GM23338 (cell line): ENCODE results near the gene PRDM5. TPM values are rescaled to one million over a fixed set of nuclear protein-coding genes. Genes with fewer than 3 reads are reported as not detected.

Experiments used
- ATAC-seq: fragments of 200-7000 bp; cut with Tn5 transposase; 3 replicates; pipeline ENCODE4 v1.9.1; 2020
- DNase-seq: peaks from one replicate; pipeline ENCODE4 v3.0.0-alpha.2; 2015; ENCODE audit warnings: low spot score
- H2AFZ ChIP-seq: fragments of 200-600 bp; sonication (generic); 2 replicates; pipeline ENCODE4 v1.8.0; 2016; ENCODE audit warnings: antibody characterized with exemption, mild to moderate bottlenecking, moderate library complexity
- H3F3A ChIP-seq: fragments of 200-600 bp; sonication (generic); replicated peaks from 2 replicates; pipeline ENCODE4 v1.8.0; 2017; ENCODE audit warnings: antibody characterized with exemption, mixed run types, low read depth
- H3K27ac ChIP-seq: fragments of 200-600 bp; sonication (generic); 2 replicates; pipeline ENCODE4 v1.6.1; 2016; ENCODE audit warnings: low read depth
- H3K27me3 ChIP-seq: fragments of 200-600 bp; sonication (generic); 2 replicates; pipeline ENCODE4 v1.8.0; 2016; ENCODE audit warnings: mild to moderate bottlenecking, mixed run types, moderate library complexity; ENCODE audit not compliant: insufficient read depth
- H3K36me3 ChIP-seq: fragments of 200-600 bp; sonication (generic); 2 replicates; pipeline ENCODE4 v1.8.0; 2016; ENCODE audit warnings: mild to moderate bottlenecking; ENCODE audit not compliant: insufficient read depth
- H3K4me1 ChIP-seq: fragments of 200-600 bp; sonication (generic); 2 replicates; pipeline ENCODE4 v1.8.0; 2016; ENCODE audit warnings: mild to moderate bottlenecking, moderate library complexity; ENCODE audit not compliant: insufficient read depth
- H3K4me2 ChIP-seq: fragments of 200-600 bp; sonication (generic); 2 replicates; pipeline ENCODE4 v1.7.1; 2017; ENCODE audit warnings: mixed run types
- H3K4me3 ChIP-seq: fragments of 200-600 bp; sonication (generic); 2 replicates; pipeline ENCODE4 v1.6.1; 2016; ENCODE audit warnings: mixed run types
- H3K79me2 ChIP-seq: fragments of 200-600 bp; sonication (generic); replicated peaks from 2 replicates; pipeline ENCODE4 v1.8.0; 2017; ENCODE audit warnings: mild to moderate bottlenecking; ENCODE audit not compliant: insufficient read depth
- H3K9me2 ChIP-seq: fragments of 200-600 bp; sonication (generic); 2 replicates; pipeline ENCODE4 v1.8.0; 2017; ENCODE audit not compliant: insufficient read depth
- H4K20me1 ChIP-seq: fragments of 200-600 bp; sonication (generic); replicated peaks from 2 replicates; pipeline ENCODE4 v1.8.0; 2017; ENCODE audit warnings: mild to moderate bottlenecking; ENCODE audit not compliant: insufficient read depth
- H3K27ac Mint-ChIP-seq: 2 replicates; pipeline ENCODE4 v1.8.0; 2020; ENCODE audit warnings: inconsistent platforms, mild to moderate bottlenecking, moderate library complexity, mixed read lengths
- H3K27me3 Mint-ChIP-seq: 3 replicates; pipeline ENCODE4 v1.8.0; 2022; ENCODE audit warnings: low read depth, mild to moderate bottlenecking, moderate library complexity, mixed read lengths, inconsistent platforms; ENCODE audit not compliant: insufficient read depth, poor library complexity
- H3K36me3 Mint-ChIP-seq: 3 replicates; pipeline ENCODE4 v1.8.0; 2021; ENCODE audit warnings: low read depth, mild to moderate bottlenecking, inconsistent platforms, moderate library complexity, mixed read lengths
- H3K4me1 Mint-ChIP-seq: 3 replicates; pipeline ENCODE4 v1.8.0; 2020; ENCODE audit warnings: mild to moderate bottlenecking, inconsistent platforms, mixed read lengths
- H3K4me3 Mint-ChIP-seq: 3 replicates; pipeline ENCODE4 v1.8.0; 2021; ENCODE audit warnings: moderate library complexity, mild to moderate bottlenecking, inconsistent platforms, mixed read lengths
- H3K9me3 Mint-ChIP-seq: 3 replicates; pipeline ENCODE4 v1.8.0; 2020; ENCODE audit warnings: moderate library complexity, mild to moderate bottlenecking, inconsistent platforms, mixed read lengths
- CREB1 ChIP-seq: fragments of 250-450 bp; sonication (Bioruptor Pico); IDR thresholded peaks from 2 replicates; pipeline ENCODE4 v1.5.0; 2020; ENCODE audit warnings: low read depth, mild to moderate bottlenecking, moderate library complexity
- CTCF ChIP-seq, 2 experiments: fragments of 200-600 bp in 1 of 2; sonication (generic) in 1 of 2; conservative IDR thresholded peaks; 2 replicates each; pipeline versions ENCODE4 v1.5.1 to v1.6.1; 2016 to 2017; ENCODE audit warnings: antibody characterized with exemption in 2 of 2, low read depth in 2 of 2, mild to moderate bottlenecking in 2 of 2, moderate library complexity in 1 of 2
- ETS1 ChIP-seq: IDR thresholded peaks from 2 replicates; pipeline ENCODE4 v1.6.1; 2016; ENCODE audit warnings: antibody characterized with exemption
- EZH2 ChIP-seq: fragments of 200-600 bp; sonication (generic); IDR thresholded peaks from one replicate; pipeline ENCODE4 v1.8.0; 2017; ENCODE audit warnings: antibody characterized with exemption, mild to moderate bottlenecking, low read depth; ENCODE audit not compliant: unreplicated experiment
- EZH2phosphoT487 ChIP-seq: fragments of 200-600 bp; sonication (generic); IDR thresholded peaks from one replicate; pipeline ENCODE4 v1.8.1; 2018; ENCODE audit warnings: antibody characterized with exemption; ENCODE audit not compliant: unreplicated experiment
- JUNB ChIP-seq: IDR thresholded peaks from one replicate; pipeline ENCODE4 v1.6.1; 2016; ENCODE audit warnings: antibody characterized with exemption; ENCODE audit not compliant: unreplicated experiment
- NANOG ChIP-seq: IDR thresholded peaks from 2 replicates; pipeline ENCODE4 v1.6.1; 2016; ENCODE audit warnings: antibody characterized with exemption, borderline replicate concordance
- POLR2AphosphoS5 ChIP-seq: IDR thresholded peaks from 2 replicates; pipeline ENCODE4 v1.6.1; 2016; ENCODE audit warnings: antibody characterized with exemption, low read depth
- STAT1 ChIP-seq: IDR thresholded peaks from one replicate; pipeline ENCODE4 v1.6.1; 2016; ENCODE audit warnings: antibody characterized with exemption; ENCODE audit not compliant: unreplicated experiment
- ZNF114 ChIP-seq: fragments of 250-450 bp; sonication (Bioruptor Pico); IDR thresholded peaks from 2 replicates; pipeline ENCODE4 v1.5.0; 2020; ENCODE audit warnings: mild to moderate bottlenecking, moderate library complexity
- ZNF331 ChIP-seq: fragments of 250-450 bp; sonication (Bioruptor Pico); IDR thresholded peaks from 2 replicates; pipeline ENCODE4 v1.5.0; 2020; ENCODE audit warnings: low read depth, mild to moderate bottlenecking, moderate library complexity
- ZNF462 ChIP-seq: fragments of 250-450 bp; sonication (Bioruptor Pico); IDR thresholded peaks from 2 replicates; pipeline ENCODE4 v1.5.0; 2020; ENCODE audit warnings: mild to moderate bottlenecking, moderate library complexity
- polyA plus RNA-seq: library from polyadenylated mRNA; unstranded; fragments of >200 nt; fragmentation: Nextera tagmentation; extraction: Ambion mirVana; gene quantifications from 2 replicates; pipeline ENCODE4 v1.2.1, GENCODE V29; 2016
- total RNA-seq: library from RNA; depleted of rRNA; stranded (reverse); fragments of >200 nt; shearing (Covaris generic); gene quantifications from 2 replicates; pipeline ENCODE4 v1.2.3, GENCODE V29; 2014

PRDM5 gene
- total and polyA plus RNA-seq, 2 experiments from 2014 or later = 11.2 to 40.4 TPM

- TF ChIP-seq ZNF462 (CRISPR knock-in tag) (no peak), ZNF114 (CRISPR knock-in tag) (no peak), CTCF (conservative IDR thresholded peaks at IDR 0.05; ENCODE audit: low read depth in 2 of 2) (no peak), POLR2AphosphoS5 (no peak), STAT1 (no peak), CREB1 (CRISPR knock-in tag) (no peak), ETS1 (no peak)
Observed at GRCh38 chr4:120867506-120867905, 55.0 kb downstream of the PRDM5 start (continued).

GRCh38 chr4:120865985-120866384, 56.5 kb downstream of the PRDM5 start:
- Mint-ChIP-seq H3K4me1 (peaks cover 37% of the 10 kb centered on the region), H3K4me3 (no peak overlapping the region), H3K27me3 (peaks cover 3% of the 10 kb centered on the region), H3K36me3 (no peaks in the 10 kb centered on the region), H3K9me3 (no peaks in the 10 kb centered on the region), H3K27ac (no peak overlapping the region)
- H3K36me3 ChIP-seq = no peaks in the 10 kb centered on the region
- no peak overlapping the region for H3K4me3 ChIP-seq
- no peak overlapping the region for H3K27ac ChIP-seq
- H3K4me2 ChIP-seq = peak overlapping the region; percentile 59
- H3K4me1 ChIP-seq = peaks cover 30% of the 10 kb centered on the region
- H3K27me3 ChIP-seq = no peaks in the 10 kb centered on the region
- 0 out of 2 replicates have a peak, but pooled peaks cover 3% of the 10 kb centered on the region for H3K9me2 ChIP-seq
- peaks cover 14% of the 10 kb centered on the region; the same call in 1 of the 2 replicates for H3K79me2 ChIP-seq
- peak; percentile 40 for ATAC-seq
- H3F3A ChIP-seq = no peaks in the 10 kb centered on the region
- DNase-seq = peak; percentile 56
- H4K20me1 ChIP-seq = no peaks in the 10 kb centered on the region
- no peak overlapping the region for H2AFZ ChIP-seq
- TF ChIP-seq CTCF (conservative IDR thresholded peaks at IDR 0.05; ENCODE audit: low read depth in 2 of 2) = no peak
- no peak for TF ChIP-seq ETS1
- TF ChIP-seq ZNF331 (CRISPR knock-in tag) = no peak
- TF ChIP-seq NANOG = no peak
- no peak for TF ChIP-seq POLR2AphosphoS5
- no peak for TF ChIP-seq JUNB
- no peak for TF ChIP-seq EZH2
- no peak for TF ChIP-seq CREB1 (CRISPR knock-in tag)
- TF ChIP-seq EZH2phosphoT487 = no peak
- no peak for TF ChIP-seq ZNF114 (CRISPR knock-in tag)
- no peak for TF ChIP-seq STAT1
